Sigmoid colon (tissue), 4 donors: Measurements from ENCODE around the gene RPA4.

Experiments used
- CTCF ChIP-seq, 4 experiments: fragments of 450-650 bp in 3 of 4; fragments of 200-600 bp in 1 of 4; IDR thresholded peaks; one replicate each; pipeline ENCODE4 v1.5.1; 2016 to 2019; ENCODE audit warnings: antibody characterized with exemption in 4 of 4, mild to moderate bottlenecking in 3 of 4, moderate library complexity in 2 of 4
- EP300 ChIP-seq, 4 donors: sonication (generic); formaldehyde crosslinking; IDR thresholded peaks; one replicate each; pipeline ENCODE4 v1.6.1; 2017; ENCODE audit warnings: antibody characterized with exemption in 4 of 4
- POLR2A ChIP-seq, 2 donors: fragments of 450-650 bp; IDR thresholded peaks; one replicate each; pipeline ENCODE4 v1.6.1; 2016; ENCODE audit warnings: antibody characterized with exemption in 2 of 2, mild to moderate bottlenecking in 2 of 2, moderate library complexity in 2 of 2
- POLR2AphosphoS5 ChIP-seq, 4 donors: sonication (generic); formaldehyde crosslinking; IDR thresholded peaks; one replicate each; pipeline ENCODE4 v1.6.1; 2017; ENCODE audit warnings: antibody characterized with exemption in 4 of 4

- no peak for TF ChIP-seq CTCF (IDR thresholded peaks at IDR 0.05)
- TF ChIP-seq POLR2A (IDR thresholded peaks at IDR 0.05) = no peak
- TF ChIP-seq POLR2AphosphoS5 (IDR thresholded peaks at IDR 0.05) = no peak
- TF ChIP-seq EP300 (IDR thresholded peaks at IDR 0.05) = no peak
Measured at GRCh38 chrX:96834137-96834536, 49.6 kb upstream of the RPA4 start.
